ENCODE measurements around the gene COL8A1.

DNA sequence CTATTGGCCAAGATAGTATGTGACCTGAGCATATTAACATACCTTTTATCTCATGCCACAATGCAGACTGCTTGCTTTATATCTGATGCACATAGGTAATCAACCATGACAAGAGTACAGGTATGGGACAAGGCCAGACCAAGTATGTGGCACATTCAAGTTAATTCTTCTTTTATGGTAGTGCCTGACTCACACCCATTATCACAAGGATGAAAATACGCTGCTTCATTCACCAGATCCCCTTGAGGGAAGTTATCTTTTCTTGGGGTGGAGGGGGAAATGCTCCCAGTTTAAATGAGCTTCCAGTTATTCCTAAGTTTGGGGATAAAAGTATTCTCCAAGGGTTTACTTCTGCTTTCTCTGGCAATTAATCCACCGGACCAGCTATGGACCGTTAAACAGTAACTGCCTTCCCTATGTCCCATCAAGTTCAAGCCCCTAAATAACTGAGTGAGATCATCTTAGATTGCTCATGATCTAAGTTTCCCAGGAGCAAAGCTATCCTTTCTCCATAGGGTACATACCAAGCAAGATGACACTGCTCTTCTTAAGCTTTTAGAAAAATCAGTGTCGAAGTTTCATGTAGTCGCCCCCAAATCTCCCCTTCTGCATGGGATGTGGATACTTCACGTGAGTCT, 1.9 kb downstream of the COL8A1 start:
- no peak for TF ChIP-seq EZH2 (IDR thresholded peaks at IDR 0.05; ENCODE audit: borderline replicate concordance, low read length)
- no peak for TF ChIP-seq CTCF (conservative IDR thresholded peaks at IDR 0.05 in 1 of 2, IDR thresholded peaks at IDR 0.05 in 1 of 2; ENCODE audit: extremely low read depth in 1 of 2, insufficient read depth in 1 of 2, low read depth in 1 of 2, low read length in 2 of 2)
